HepG2 (cell line): ENCODE measurements around the gene MT1A. TPM values are rescaled to one million over a fixed set of nuclear protein-coding genes. Genes with fewer than 3 reads are reported as not detected.
"Not testable (repeated sequence)": the region's sequence is repeated elsewhere in the genome, so short reads cannot be mapped to it uniquely, and the experiment has no call there.

Experiments used
- ATAC-seq: fragments of 200-7000 bp; cut with Tn5 transposase; 3 replicates; pipeline ENCODE4 v1.9.1; 2020; ENCODE audit warnings: mild to moderate bottlenecking, moderate library complexity
- BruUV-seq: library from RNA; stranded (reverse); fragments of 400-500 nt; replicated peaks from 2 replicates; lab custom pipeline; 2021; lab: Mats Ljungman, UMichigan
- CTCF ChIA-PET: fragments of 300-600 bp; formaldehyde crosslinking; extraction: SDS; loops from one replicate; lab custom pipeline; 2021; ENCODE audit warnings: low total read pairs, inconsistent platforms, low intra/inter-chr PET ratio; lab: Yijun Ruan, JAX
- POLR2A ChIA-PET: fragments of 350-600 bp; sonication (Branson Sonifier 250); formaldehyde crosslinking; loops from one replicate; lab custom pipeline; 2020; ENCODE audit warnings: antibody characterized with exemption, inconsistent platforms; lab: Yijun Ruan, JAX
- DNase-seq: peaks from one replicate; pipeline ENCODE4 v3.0.0-alpha.2; 2015; ENCODE audit warnings: low spot score
- FAIRE-seq: peaks from 3 replicates; lab custom pipeline; 2011; peaks lifted over from hg19 to GRCh38; lab: Jason Lieb, UNC
- H2AFZ ChIP-seq: one replicate; pipeline ENCODE4 v1.6.1; 2011; ENCODE audit warnings: low read length, inconsistent platforms
- H3K27ac ChIP-seq: fragments of 300-600 bp; 3 replicates; pipeline ENCODE4 v1.8.0; 2011; ENCODE audit warnings: mixed run types, mild to moderate bottlenecking, mixed read lengths, low read length, inconsistent platforms; ENCODE audit not compliant: insufficient read depth; ENCODE audit errors: extremely low read length
- H3K27me3 ChIP-seq, 2 experiments: fragments of 200-600 bp in 1 of 2; 2 replicates in 1 of 2; 3 replicates in 1 of 2; pipeline versions ENCODE4 v1.6.0 to v1.8.0; 2011; ENCODE audit warnings: low read length in 2 of 2, mild to moderate bottlenecking in 2 of 2, moderate library complexity in 2 of 2, inconsistent platforms in 1 of 2; ENCODE audit not compliant: insufficient read depth in 2 of 2, control insufficient read depth in 1 of 2
- H3K36me3 ChIP-seq, 2 experiments: fragments of 200-600 bp in 1 of 2; replicated peaks in 1 of 2; 2 replicates in 1 of 2; 3 replicates in 1 of 2; pipeline versions ENCODE4 v1.5.1 to v1.8.0; 2011; ENCODE audit warnings: low read length in 2 of 2, inconsistent platforms in 1 of 2; ENCODE audit not compliant: insufficient read depth in 2 of 2, control insufficient read depth in 1 of 2
- H3K4me1 ChIP-seq: 2 replicates; pipeline ENCODE4 v1.5.1; 2012; ENCODE audit warnings: low read length, inconsistent platforms; ENCODE audit not compliant: insufficient read depth
- H3K4me2 ChIP-seq: 2 replicates; pipeline ENCODE4 v1.6.0; 2011; ENCODE audit warnings: low read depth, low read length, inconsistent platforms
- H3K4me3 ChIP-seq, 3 experiments: fragments of 200-600 bp in 1 of 3; sonication (generic), shearing (Covaris generic) in 1 of 3; replicated peaks in 1 of 3; 2 replicates each; pipeline ENCODE4 v1.5.1; 2011 to 2016; ENCODE audit warnings: low read length in 3 of 3, inconsistent platforms in 2 of 3, low read depth in 2 of 3, mild to moderate bottlenecking in 2 of 3, control low read depth in 1 of 3, mixed read lengths in 1 of 3; ENCODE audit not compliant: insufficient read depth in 1 of 3
- H3K79me2 ChIP-seq: one replicate; pipeline ENCODE4 v1.6.1; 2011; ENCODE audit warnings: low read length, inconsistent platforms; ENCODE audit not compliant: insufficient read depth
- H3K9ac ChIP-seq: 2 replicates; pipeline ENCODE4 v1.6.0; 2011; ENCODE audit warnings: mild to moderate bottlenecking, low read depth, low read length, inconsistent platforms; ENCODE audit not compliant: insufficient read depth
- H3K9me3 ChIP-seq: 2 replicates; pipeline ENCODE4 v1.5.1; 2012; ENCODE audit warnings: mild to moderate bottlenecking, low read length
- H4K20me1 ChIP-seq: 2 replicates; pipeline ENCODE4 v1.6.0; 2011; ENCODE audit warnings: inconsistent platforms, mild to moderate bottlenecking, low read length, moderate library complexity; ENCODE audit not compliant: insufficient read depth
- CCDC6 ChIP-seq: sonication (generic); formaldehyde crosslinking; IDR thresholded peaks from 2 replicates; pipeline ENCODE4 v1.8.1; 2022; ENCODE audit warnings: mild to moderate bottlenecking, missing genetic modification reagents, moderate library complexity
- DPF2 ChIP-seq: sonication (generic); formaldehyde crosslinking; IDR thresholded peaks from 2 replicates; pipeline ENCODE4 v1.4.0; 2020; ENCODE audit warnings: mild to moderate bottlenecking, low read depth, missing genetic modification reagents, borderline replicate concordance
- IKZF1 ChIP-seq: fragments of 450-650 bp; IDR thresholded peaks from 2 replicates; pipeline ENCODE4 v1.7.1; 2016
- IRF1 ChIP-seq: sonication (generic); formaldehyde crosslinking; IDR thresholded peaks from 2 replicates; pipeline ENCODE4 v1.4.0; 2020; ENCODE audit warnings: low read depth, mild to moderate bottlenecking, missing genetic modification reagents
- NCOA2 ChIP-seq: sonication (generic); formaldehyde crosslinking; IDR thresholded peaks from 2 replicates; pipeline ENCODE4 v1.8.0; 2022; ENCODE audit warnings: inconsistent platforms
- NR1H2 ChIP-seq: sonication (generic); formaldehyde crosslinking; IDR thresholded peaks from 2 replicates; pipeline ENCODE4 v1.8.1; 2022; ENCODE audit warnings: low read depth, missing genetic modification reagents, borderline replicate concordance
- PPARG ChIP-seq: conservative IDR thresholded peaks from 2 replicates; pipeline ENCODE4 v1.6.1; 2016; ENCODE audit warnings: missing biosample characterization, missing genetic modification reagents
- RARA ChIP-seq: IDR thresholded peaks from 2 replicates; pipeline ENCODE4 v1.6.1; 2016; ENCODE audit warnings: missing genetic modification reagents, missing compliant biosample characterization
- RBFOX2 ChIP-seq: fragments of 200-400 bp; formaldehyde crosslinking; IDR thresholded peaks from 2 replicates; pipeline ENCODE4 v1.6.1; 2017; ENCODE audit warnings: low read depth, mild to moderate bottlenecking, low read length
- RXRB ChIP-seq: IDR thresholded peaks from 2 replicates; pipeline ENCODE4 v1.6.1; 2016; ENCODE audit warnings: borderline replicate concordance, missing genetic modification reagents, missing compliant biosample characterization
- SAP130 ChIP-seq: IDR thresholded peaks from 2 replicates; pipeline ENCODE4 v1.6.1; 2016; ENCODE audit warnings: low read depth
- SKI ChIP-seq: fragments of 450-650 bp; IDR thresholded peaks from one replicate; pipeline ENCODE4 v1.6.1; 2018; ENCODE audit warnings: mild to moderate bottlenecking; ENCODE audit not compliant: partially characterized antibody
- ZNF614 ChIP-seq: IDR thresholded peaks from 2 replicates; pipeline ENCODE4 v1.6.1; 2018; ENCODE audit warnings: missing biosample characterization, missing genetic modification reagents, inconsistent platforms, borderline replicate concordance
- WGBS: methylation state at CpG from one replicate; pipeline ENCODE4 v1.1.6; 2017; ENCODE audit warnings: low lambda C conversion rate; 5-methylcytosine and 5-hydroxymethylcytosine counted together
- in situ Hi-C: cut with HindIII; loops from 2 replicates; pipeline ENCODE4 v1.10.0; 2017; ENCODE audit warnings: low pct_unique_long_range_greater_than_20kb; ENCODE audit not compliant: extremely low pct_ligation_motif_present
- intact Hi-C: fragments of 100-400 bp; cut with micrococcal nuclease; formaldehyde crosslinking; loops from one replicate; pipeline ENCODE4 v1.10.0; 2022; ENCODE audit not compliant: unreplicated experiment
- polyA plus RNA-seq, 8 experiments: library from polyadenylated mRNA; depleted of rRNA in 3 of 8; stranded (reverse) in 7 of 8; unstranded in 1 of 8; fragments of >200 nt; fragmentation: Illumina TruSeq in 4 of 8; extraction: Trizol in 4 of 8; gene quantifications; 2 replicates each; pipeline versions ENCODE4 v1.2.1 to v1.2.3, GENCODE V29; 2011 to 2016; ENCODE audit warnings: low read depth in 4 of 8, missing spikeins in 1 of 8, mixed read lengths in 1 of 8; ENCODE audit not compliant: insufficient read depth in 1 of 8
- total RNA-seq, 5 experiments: library from RNA; depleted of rRNA; stranded (reverse); fragments of >200 nt; fragmentation: Illumina TruSeq; extraction: Trizol; gene quantifications; 2 replicates each; pipeline ENCODE4 v1.2.3, GENCODE V29; 2016; ENCODE audit warnings: low read depth in 1 of 5

MT1A gene
- total and polyA plus RNA-seq, 2 of the 13 experiments (the other 11 are each of a cell fraction or from before 2014, with no cell fraction given), result 8.3 to 10.4 TPM

GRCh38 chr16:56620339-56620897 lies 18.0 kb upstream of the MT1A start (continued):
- no peak for TF ChIP-seq RBFOX2
- no peak for TF ChIP-seq IKZF1
- TF ChIP-seq NCOA2 (CRISPR knock-in tag), result no peak
- no peak for TF ChIP-seq CCDC6 (CRISPR knock-in tag)
- no peak for TF ChIP-seq DPF2 (CRISPR knock-in tag)
- TF ChIP-seq SAP130 (CRISPR knock-in tag), result no peak
- TF ChIP-seq IRF1, result no peak
- no peak for TF ChIP-seq NR1H2 (CRISPR knock-in tag)

- DNase-seq, H3K4me2 ChIP-seq, H4K20me1 ChIP-seq, CTCF ChIA-PET, BruUV-seq, ATAC-seq, H3K9me3 ChIP-seq, H3K79me2 ChIP-seq, H3K27ac ChIP-seq, in situ Hi-C loops, H2AFZ ChIP-seq, FAIRE-seq, H3K36me3 ChIP-seq, H3K9ac ChIP-seq, intact Hi-C loops, H3K4me3 ChIP-seq: not testable (repeated sequence)
- WGBS, result 25% methylated on average over 3 of the region's 4 CpGs
- H3K4me1 ChIP-seq, result peaks cover 46% of the 10 kb centered on the region
- peak; percentile 71; the same call in 1 of the 2 replicates for TF ChIP-seq RXRB
- peak; percentile 18 for TF ChIP-seq SKI
- 0 out of 2 replicates have a peak, but pooled peaks have one; percentile 19 for TF ChIP-seq RARA (CRISPR knock-in tag)
- TF ChIP-seq ZNF614 (CRISPR knock-in tag), result 0 out of 2 replicates have a peak, but pooled peaks have one; percentile 18
- peak; percentile 71 for TF ChIP-seq PPARG (CRISPR knock-in tag)
- POLR2A ChIA-PET, result interaction anchor here (0.9 to 1.3 kb wide), 2 partner anchors 14 to 15 kb away, joined by 3 to 5 read pairs; partner anchors contain the start of gene MT2A
- H3K27me3 ChIP-seq, result peaks cover 11 to 44% of the 10 kb centered on the region in 2 experiments; a peak in 4 of 5 replicates
These were observed 16.6 kb upstream of the MT1A start for GRCh38 chr16:56621665-56622445.
